Stimulated activated CD8-positive, alpha-beta memory T cell treated with anti-CD3 and anti-CD28 coated beads, Interleukin-15, amount 100 ng/mL, for 4 hours (primary cell): ENCODE data around the gene CCDC57.

Source experiments
- DNase-seq, 2 donors: peaks; one replicate each; pipeline ENCODE4 v3.0.0-alpha.2; 2020; ENCODE audit warnings: low read depth in 2 of 2

The CCDC57 gene

GRCh38 chr17:82062076-82062983 lies 150.3 kb downstream of the CCDC57 start:
- DNase-seq = no peak

DNA sequence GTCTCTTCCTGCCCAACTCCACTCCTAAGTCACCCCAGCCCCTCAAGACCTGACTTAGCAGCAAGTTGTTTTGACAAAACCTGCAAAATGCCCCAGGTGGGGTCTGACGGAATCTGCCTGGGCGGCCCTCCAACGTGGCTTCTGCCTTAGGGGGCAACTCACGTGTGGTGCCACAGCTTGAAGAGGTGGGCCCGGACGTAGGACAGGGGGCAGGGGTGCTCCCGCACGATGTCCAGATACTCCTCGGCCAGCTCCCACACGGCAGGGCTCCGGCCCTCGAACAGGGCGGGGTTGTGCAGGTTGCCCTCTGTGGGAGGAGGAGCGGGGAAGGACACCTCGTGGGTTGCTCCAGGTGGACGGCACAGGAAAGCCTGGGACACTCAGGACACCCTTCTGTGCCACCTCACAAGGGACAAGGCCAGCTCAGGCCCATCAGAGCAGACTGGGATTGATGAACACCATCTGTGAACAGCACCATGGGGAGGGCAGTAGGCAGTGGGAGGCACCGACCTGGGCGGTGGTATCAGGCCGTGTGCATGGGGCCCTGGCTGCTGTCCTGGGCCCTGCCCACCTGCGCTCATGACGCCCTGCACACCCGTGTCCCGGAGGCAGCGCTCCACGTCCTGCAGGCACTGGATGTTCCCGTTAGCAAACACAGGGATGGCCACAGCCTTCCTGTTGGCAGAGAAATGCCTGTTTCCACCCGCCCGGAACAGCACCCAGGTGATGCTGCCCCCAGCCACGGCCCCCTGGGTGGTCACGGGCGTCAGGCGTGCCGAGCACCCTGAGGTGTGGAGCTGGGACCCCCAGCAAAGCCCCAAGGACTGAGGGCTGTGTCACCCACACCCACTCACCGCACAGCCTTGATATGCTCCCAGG lies 151.4 kb downstream of the CCDC57 start:
- no peak for DNase-seq

- no peak for DNase-seq
Observed at GRCh38 chr17:82060614-82061013, 152.0 kb downstream of the CCDC57 start.

DNA sequence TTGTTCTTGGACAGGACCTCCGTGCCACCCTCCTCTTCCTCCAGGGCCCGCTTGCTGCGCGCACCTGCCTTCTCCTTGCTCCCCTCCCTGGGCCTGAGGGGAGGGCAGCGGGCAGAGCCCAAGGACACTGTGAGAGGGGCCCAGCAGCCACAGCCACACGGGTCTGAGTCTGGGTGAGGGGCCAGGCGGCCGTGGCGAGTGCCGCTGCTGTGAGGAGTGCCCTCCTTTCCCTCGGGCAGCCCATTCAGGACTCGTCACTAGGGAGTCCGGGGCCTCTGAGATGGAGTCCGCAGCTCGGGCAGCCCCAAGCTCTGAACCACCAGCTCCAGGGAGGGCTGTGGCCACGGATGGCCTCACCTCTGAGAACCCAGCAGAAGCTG lies 152.7 kb downstream of the CCDC57 start:
- DNase-seq = no peak

DNA sequence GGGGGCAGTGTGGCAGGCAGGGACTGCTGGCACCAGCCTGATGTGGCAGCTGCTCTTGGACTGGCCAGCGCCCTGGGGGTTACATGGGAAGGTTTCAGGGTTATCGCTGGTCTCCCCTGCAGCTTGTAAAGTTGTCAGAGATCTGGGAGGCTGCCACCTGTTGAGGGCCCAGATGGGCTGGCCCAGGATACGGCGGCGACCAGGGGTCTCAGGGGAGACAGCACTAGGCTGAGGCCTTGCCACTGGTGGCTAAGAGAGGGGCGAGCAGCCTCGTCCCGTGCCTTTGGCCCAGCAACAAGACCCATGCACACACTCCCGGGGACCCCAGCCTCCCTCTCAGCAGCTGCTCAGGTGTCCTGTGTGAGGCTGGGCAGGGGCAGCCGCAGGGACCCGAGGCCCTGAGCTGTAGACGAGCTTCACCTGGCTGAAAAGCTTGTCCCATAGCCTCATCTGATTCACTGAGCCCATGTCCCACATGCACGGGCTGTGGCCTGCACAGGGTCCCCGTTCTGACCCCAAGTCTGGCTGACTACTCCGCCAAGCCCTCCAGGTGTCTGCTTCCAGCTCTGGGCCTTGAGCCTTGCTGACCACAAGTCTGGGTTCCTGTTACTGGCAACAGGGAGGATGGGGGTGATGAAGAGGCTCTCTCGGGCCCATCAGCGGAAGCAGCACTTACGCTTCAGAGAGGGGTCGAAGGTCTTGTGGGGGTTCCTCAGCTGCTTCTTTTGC lies 153.2 kb downstream of the CCDC57 start:
- DNase-seq = no peak

DNA sequence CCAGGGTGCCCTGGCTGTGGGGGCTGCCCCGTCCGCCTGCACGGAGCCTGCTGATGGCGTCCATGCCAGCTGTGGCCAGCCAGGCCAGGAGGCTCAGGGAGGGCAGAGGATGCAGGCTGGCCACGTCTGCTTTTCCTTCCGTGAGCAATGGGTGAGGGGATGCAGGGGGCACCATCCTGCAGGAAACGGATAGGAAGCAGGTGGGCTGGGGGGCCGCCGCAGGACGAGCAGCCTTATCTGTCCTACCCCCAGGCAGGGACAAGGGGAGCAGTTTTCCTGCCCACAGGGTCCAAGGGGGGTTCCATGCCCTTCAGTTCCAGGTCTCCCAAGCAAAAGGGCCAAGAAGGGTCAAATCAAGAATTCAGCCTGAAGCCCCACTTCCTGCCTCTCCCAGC lies 153.8 kb downstream of the CCDC57 start:
- DNase-seq = no peak

GRCh38 chr17:82058230-82058854 lies 154.3 kb downstream of the CCDC57 start:
- no peak for DNase-seq

DNA sequence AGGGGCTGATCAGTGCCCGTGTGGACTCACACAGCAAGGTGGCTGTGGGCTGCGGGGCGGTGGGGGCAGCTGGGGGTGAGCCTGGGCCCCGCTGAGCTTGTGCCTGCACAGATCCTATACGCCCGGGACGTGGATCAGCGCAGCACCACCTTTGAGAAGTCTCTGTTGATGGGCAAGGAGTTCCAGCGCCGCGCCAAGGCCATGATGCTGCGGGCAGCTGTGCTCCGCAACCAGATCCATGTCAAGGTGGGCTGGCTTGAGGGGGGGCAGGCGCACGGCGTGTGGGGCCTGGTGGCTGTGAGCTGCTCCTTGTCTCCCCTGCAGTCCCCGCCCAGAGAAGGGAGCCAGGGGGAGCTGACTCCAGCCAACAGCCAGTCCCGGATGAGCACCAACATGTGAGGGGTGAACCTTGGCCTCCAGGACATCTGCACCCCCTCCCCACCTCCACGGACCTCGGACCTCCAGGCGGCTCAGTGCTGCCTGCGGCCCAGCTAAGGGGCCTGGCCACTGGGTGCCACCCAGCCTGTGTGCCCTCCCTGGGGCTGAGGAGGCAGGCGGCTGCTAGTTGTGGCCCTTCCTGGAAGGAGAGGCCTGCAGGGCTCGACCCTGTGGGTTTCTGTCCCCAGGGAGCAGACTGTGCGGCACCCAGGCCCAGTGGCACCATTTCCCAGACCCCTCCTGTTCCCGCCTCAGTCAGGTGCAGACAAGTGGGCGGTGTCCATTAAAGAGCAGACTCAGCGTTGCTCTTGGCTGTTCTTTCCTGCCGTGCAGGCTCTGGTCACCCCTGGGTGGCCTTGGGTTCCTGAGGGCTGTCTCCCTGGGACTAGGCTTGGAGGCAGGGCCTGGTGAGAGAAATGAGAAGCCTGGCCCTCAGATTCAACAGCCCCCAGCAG lies 155.7 kb downstream of the CCDC57 start:
- DNase-seq = no peak

- no peak for DNase-seq
Observed at GRCh38 chr17:82055965-82056728, 156.5 kb downstream of the CCDC57 start.

DNA sequence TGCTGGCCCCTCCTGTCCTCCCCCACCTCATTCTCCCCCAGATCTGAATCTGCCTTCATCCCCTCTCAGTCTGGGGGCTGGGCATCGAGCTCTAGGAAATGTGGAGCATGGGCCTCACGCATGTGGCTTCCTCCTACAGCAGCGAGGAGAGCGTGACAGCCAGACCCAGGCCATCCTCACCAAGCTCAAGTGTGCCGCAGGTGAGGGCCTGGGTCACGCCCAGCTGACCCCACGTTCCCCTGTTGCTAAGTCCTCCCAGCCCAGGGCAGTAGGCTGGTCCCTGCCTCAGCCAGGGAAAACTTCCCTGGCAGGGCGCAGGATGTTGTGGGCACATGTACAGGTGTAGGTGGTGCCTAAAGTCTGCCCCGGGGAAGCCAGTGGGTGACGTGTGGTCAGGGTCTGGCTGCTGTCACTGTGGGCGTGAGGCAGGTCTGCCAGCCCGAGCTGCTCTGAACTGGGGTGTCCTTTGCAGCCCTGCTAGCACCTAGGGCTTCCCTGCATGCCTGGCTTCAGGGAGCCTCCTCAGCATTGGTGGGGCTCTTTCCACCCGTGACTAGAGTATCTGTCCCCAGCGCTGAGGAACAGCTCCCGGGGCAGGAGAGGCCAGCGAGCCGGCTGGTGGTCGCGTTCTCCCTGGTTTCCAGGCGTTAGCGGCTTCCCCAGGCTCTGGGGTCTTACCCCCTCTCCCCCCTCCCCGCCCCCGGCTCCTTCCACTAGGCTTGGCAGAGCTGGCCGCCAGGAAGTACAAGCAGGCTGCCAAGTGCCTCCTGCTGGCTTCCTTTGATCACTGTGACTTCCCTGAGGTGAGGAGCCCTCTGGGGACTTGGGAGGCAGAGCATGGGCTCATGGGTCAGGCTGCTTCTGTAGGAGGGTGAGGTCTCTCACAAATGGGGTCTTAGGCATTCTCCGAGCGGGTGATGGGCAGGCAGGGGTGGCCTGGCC lies 157.3 kb downstream of the CCDC57 start:
- DNase-seq = no peak

DNA sequence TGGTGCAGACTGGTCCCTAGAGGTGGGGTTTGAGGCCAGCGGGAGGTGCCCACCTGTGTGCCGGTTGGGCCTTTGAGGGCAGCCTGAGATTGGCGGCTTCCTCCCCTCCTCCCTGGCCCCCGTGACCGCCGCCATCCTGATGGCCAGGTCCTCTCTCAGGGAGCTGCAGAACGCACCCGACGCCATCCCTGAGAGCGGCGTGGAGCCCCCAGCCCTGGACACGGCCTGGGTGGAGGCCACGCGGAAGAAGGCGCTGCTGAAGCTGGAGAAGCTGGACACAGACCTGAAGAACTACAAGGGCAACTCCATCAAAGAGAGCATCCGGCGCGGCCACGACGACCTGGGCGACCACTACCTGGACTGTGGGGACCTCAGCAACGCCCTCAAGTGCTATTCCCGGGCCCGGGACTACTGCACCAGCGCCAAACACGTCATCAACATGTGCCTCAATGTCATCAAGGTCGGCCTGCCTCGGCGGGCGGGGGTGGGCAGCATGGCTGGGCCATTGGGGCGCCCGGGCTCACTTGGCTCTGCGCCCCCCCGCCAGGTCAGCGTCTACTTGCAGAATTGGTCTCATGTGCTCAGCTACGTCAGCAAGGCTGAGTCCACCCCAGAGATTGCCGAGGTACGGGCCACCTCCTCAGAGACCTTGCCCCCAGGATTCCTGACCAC lies 158.2 kb downstream of the CCDC57 start:
- no peak for DNase-seq

DNA sequence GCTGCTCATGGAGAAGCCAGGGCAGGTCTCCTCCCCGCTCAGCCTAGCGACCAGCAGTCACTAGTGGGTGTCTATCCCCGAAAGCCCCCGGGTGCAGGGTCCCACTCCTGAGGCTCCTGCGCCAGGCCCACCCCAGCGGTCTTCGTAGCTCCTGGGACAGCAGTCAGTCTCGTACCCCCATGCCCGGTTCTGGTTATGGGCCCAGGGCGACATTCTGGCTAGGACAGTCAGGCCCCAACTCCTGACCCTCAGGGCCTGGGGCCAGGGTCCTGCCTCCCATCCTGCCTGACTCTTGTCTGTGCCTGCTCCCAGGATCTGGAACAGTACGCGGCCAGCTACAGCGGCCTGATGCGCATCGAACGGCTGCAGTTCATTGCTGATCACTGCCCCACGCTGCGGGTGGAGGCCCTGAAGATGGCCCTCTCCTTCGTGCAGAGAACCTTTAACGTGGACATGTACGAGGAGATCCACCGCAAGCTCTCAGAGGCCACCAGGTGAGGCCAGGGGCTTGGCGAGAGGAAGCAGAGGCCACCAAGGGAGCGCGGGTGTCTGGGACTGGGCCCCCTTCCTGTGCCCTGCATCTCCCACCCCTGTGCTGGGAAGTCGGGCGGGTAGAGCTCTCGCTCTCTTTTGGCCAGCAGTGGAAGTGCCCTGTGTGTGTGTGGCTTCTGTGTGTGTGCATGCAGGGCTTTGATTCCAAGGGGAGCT lies 158.9 kb downstream of the CCDC57 start:
- DNase-seq = no peak

DNA sequence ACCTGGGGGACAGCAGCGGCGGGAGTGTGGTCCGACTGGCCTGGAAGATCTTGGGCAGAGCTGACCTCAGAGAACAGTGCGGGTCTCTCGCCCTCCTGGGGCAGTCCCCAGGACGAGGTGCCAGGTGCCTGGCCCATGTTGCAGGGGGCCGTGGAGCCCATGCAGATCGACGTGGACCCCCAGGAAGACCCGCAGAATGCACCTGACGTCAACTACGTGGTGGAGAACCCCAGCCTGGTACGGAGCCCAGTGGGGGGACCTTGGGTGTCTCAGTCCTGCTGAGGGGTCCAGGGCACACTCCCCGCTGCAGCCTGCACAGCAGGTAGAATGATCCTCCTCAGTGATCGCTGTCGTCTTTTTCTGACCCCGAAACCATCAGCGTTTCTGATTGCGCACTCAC lies 159.5 kb downstream of the CCDC57 start:
- DNase-seq = no peak

GRCh38 chr17:82052638-82053059 lies 160.0 kb downstream of the CCDC57 start:
- DNase-seq = no peak

GRCh38 chr17:82051776-82052637 lies 160.6 kb downstream of the CCDC57 start, which contains the start of the genes GPS1 and RFNG:
GPS1 (plus strand) TSS chr17:82051898; CDS start chr17:82051932, 34 bp downstream.
RFNG (minus strand) TSS chr17:82051811; CDS start chr17:82051766, 45 bp downstream.
- peak; percentile 61 to 65 for DNase-seq
